Activated T-cell treated with anti-CD3 and anti-CD28 coated beads for 4 hours (primary cell): ENCODE measurements around the gene DOCK8.

Source experiments
- DNase-seq: peaks from one replicate; pipeline ENCODE4 v3.0.0-alpha.2; 2020

The DOCK8 gene

DNA sequence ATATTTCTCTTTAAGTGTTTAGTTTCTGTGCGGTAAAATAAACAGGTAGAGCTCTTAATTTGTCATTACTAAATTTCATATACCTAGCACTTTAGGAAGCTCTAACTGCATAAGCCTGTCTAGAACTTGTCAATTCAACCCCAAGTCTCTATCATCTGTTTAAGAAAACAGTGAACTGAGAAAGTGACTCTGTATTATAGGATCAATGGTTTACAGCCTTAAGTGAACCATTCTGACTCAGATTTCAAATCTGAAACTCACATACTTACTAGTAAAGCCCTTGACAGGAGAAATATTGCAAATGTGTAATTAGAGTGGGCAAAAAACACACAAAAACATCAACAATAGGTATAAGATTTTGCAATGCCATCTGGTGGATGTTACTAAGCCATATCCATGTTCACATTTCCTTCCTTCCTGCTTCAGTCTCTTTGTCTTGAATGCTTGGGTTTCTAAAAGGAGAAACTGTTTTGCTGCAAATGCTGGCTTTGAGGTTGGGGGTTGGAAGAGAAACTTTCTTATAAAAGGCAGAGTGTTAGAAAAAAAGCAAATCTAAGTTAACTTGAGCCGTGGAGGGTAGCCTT lies 101.8 kb downstream of the DOCK8 start:
- DNase-seq: no peak

- no peak for DNase-seq
These were observed 104.0 kb downstream of the DOCK8 start for GRCh38 chr9:318646-319045.

GRCh38 chr9:324971-325370 lies 110.3 kb downstream of the DOCK8 start:
- DNase-seq: no peak

GRCh38 chr9:326667-327066 lies 112.0 kb downstream of the DOCK8 start:
- DNase-seq: no peak

DNA sequence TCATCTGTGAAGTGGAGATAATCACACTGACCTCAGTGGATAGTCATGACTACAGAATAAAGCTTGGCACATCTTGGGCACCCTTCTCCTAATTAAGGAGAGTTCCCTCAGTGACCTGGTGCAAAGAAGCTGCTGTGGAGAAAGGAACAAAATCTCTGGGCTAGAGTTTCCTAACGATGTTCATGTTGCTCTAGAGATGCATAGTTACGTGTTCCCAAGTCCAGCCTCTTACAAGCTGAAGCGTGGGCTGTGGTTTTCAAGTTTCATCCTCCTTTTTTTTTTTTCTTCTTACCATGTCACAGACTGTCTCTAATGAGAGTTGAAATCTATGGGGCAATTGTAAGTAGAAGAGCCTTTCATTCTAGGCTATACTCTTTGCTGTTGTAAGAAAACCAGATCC lies 113.8 kb downstream of the DOCK8 start:
- no peak for DNase-seq

DNA sequence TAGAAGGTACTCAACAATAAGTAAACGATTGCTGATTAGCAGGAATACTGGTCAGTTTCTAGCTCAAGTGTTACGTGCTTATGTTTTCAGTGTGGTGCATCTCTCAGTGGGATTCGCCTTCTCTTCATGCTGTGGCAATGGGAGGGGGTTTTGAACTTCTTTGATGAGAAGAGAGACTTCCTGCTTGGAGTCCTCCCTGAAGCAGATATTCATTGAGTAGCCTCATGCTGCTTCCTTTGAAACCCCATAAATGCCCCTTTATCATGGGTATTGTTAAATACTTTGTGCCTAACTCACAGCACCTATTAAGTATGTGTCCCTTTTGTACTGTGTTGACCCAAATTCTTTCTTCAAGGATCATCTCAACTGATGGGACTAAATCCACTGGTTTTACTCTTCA lies 116.5 kb downstream of the DOCK8 start:
- no peak for DNase-seq

DNA sequence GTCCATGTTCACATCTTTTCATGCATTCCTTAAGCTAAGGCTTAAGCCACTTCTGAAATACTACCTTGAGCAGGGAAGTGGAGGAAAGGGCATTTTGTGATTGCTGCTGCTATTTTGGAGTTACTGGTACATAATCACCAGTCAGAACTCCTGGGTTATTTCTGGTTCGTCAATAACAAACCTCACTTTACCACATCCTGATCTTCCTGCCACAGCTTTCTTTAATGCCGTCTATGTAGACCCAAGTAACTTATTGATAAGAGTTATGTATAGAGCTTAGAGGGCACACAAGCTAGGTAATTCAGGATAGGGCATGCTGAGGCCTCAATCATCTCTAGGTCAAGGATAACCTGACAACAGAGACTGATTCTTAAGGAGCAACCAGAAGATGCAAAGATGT lies 120.7 kb downstream of the DOCK8 start:
- no peak for DNase-seq

GRCh38 chr9:336039-336438 lies 121.4 kb downstream of the DOCK8 start:
- no peak for DNase-seq

GRCh38 chr9:338602-339001 lies 123.9 kb downstream of the DOCK8 start:
- DNase-seq: no peak

DNA sequence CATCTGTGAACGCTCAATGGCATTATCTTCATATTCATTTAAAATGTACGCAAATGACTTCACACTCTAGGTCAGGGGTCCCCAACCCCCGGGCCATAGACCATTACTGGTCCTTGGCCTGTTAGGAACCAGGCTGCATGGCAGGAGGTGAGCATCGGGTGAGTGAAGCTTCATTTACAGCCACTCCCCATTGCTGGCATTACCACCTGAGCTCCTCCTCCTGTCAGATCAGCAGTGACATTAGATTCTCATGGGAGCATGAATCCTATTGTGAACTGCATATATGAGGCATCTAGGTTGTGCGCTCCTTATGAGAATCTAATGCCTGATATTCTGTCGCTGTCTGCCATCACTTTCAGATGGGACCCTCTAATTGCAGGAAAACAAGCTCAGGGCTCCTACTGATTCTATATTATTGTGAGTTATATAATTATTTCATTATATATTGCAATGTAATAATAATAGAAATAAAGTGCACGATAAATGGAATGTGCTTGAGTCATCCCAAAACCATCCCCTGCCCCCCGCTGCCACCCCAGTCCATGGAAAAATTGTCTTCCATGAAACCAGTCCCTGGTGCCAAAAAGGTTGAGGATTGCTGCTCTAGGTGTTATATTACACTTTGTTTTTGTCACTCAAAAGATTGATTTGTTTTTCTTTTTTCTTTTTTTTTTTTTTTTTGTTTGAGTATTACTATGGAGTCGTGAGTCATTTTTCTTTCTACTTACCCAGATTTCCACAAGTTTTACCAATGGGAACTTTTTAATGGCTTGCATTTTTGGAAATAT lies 127.2 kb downstream of the DOCK8 start:
- DNase-seq: no peak

GRCh38 chr9:343773-344172 lies 129.1 kb downstream of the DOCK8 start:
- no peak for DNase-seq

- no peak for DNase-seq
These were observed 131.5 kb downstream of the DOCK8 start for GRCh38 chr9:346111-346571.

GRCh38 chr9:347667-348292 lies 133.1 kb downstream of the DOCK8 start:
- no peak for DNase-seq

DNA sequence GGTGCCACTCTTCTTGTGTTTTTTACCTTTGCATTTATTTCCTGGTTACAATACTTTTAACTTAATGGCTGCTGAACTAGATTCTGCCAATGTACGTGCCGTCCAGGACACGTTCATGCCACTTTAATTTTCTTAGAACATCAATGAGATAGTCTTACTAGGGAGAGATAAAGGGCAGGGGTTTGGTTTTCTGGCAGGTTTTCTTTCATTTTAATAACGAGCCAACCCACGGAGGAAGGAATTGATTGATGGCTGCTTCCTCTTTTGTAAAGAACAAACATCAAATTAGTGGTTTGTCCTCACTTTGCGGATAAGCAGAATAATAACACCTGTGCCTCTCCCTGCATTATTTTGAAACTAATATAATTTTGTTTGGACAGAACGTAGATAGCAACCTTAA lies 135.7 kb downstream of the DOCK8 start:
- DNase-seq: no peak

DNA sequence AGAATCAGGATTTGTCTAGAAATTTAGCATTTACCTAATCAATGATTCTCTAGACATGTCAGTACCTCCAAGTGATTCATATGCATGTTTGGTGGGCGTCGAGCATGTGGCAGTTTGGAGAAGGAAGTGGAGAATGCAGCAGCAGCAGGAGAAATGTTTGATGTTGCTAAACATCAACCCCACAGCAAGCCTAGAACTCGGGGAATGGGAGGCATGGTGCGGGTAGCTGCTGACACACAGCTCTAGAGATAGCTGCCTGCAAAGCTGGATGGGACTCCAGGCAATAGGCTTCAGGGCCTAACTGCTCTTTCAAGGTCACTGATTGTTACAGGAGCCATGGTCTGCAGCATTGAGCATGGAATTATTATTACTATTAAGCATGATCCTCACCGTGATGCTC lies 137.3 kb downstream of the DOCK8 start:
- no peak for DNase-seq

- DNase-seq: no peak
These were observed 138.4 kb downstream of the DOCK8 start for GRCh38 chr9:353077-353476.

DNA sequence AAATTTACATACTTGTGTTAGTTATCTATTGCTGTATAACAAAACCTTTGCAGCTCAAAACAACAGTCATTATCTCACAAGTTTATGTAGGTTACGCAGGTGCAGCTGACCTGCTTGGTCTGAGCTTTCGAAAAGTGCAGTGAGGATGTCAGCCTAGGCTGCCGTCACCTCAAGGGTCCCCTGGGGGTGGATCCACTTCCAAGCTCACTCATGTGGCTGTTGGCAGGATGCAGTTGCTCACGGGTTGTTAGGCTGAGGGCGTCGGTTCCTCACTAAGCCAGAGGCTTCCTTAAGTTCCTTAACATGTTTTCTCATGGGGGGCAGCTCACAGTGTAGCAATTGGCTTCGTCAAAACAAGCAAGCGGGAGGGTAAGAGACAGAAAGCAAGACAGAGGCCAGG lies 139.8 kb downstream of the DOCK8 start:
- no peak for DNase-seq

DNA sequence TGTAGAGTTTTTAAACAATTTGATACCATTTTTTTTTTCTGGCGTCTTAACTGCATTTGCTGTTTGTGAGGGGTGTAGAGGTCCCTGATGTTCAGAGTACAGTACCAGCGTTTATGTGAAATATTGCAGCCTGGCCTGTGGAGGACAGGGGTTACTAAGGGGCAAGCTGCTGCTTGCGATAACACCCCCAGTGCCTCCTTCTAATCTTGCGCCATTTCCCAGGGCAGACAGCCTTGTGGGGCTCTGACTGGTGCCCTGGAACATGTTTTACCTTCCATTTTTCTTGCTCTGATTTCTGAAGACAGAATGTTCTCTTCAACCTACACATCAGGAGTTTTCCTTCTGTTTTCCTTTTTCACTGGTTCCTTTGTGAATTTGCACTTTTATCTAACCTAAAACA lies 142.9 kb downstream of the DOCK8 start:
- no peak for DNase-seq

- DNase-seq: no peak
These were observed 148.1 kb downstream of the DOCK8 start for GRCh38 chr9:362561-363273.

GRCh38 chr9:363274-363612 lies 148.6 kb downstream of the DOCK8 start:
- no peak for DNase-seq

GRCh38 chr9:365436-365835 lies 150.8 kb downstream of the DOCK8 start:
- no peak for DNase-seq

- no peak for DNase-seq
These were observed 152.0 kb downstream of the DOCK8 start for GRCh38 chr9:366620-367019.

DNA sequence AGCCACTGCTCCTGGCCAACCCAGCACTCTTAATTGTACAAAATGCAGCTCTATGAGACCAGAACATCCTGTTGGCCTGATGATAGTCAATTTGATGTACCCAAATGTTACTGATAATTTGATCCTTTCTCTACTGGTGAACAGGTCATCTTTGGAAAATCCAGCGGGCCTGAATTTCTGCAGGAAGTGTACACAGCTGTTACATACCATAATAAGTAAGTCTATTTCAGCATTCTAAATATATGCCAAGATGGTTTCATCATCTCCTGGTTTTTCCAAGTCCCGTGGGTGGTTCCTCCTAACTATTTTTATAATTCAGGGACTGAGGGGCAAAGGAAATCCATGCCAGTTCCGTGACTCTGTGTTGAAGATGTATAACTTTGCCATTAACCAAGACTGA lies 155.4 kb downstream of the DOCK8 start:
- no peak for DNase-seq

DNA sequence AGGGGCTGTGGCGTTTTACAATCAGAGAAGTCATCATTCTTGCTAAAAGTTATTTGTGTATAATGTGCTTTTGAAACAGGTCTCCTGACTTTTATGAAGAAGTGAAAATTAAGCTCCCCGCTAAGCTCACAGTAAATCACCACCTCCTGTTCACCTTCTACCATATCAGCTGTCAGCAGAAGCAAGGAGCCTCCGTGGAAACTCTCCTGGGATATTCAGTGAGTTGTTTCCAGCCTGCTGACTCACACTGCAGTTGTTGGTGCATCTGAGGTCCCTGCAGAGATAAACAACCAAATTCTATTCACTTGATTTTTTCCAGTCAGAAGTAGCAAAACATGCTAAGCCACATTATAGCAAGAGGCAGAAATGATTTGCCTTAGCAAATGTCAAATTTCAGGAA lies 156.7 kb downstream of the DOCK8 start:
- no peak for DNase-seq
